AG04450 (cell line): Measurements from ENCODE around the gene CABP2. TPM values are rescaled to one million over a fixed set of nuclear protein-coding genes. Genes with fewer than 3 reads are reported as not detected.

ENCODE experiments used
- CTCF ChIA-PET: fragments of 300-600, 350-600 bp; formaldehyde crosslinking; extraction: SDS; loops from one replicate; lab custom pipeline; 2022; ENCODE audit warnings: antibody characterized with exemption, inconsistent platforms; lab: Charles Lee
- POLR2A ChIA-PET: fragments of 350-600 bp; formaldehyde crosslinking; extraction: SDS; loops from one replicate; lab custom pipeline; 2021; ENCODE audit warnings: antibody characterized with exemption, inconsistent platforms; lab: Yijun Ruan, JAX
- DNase-seq: peaks from one replicate; pipeline ENCODE4 v3.0.0-alpha.2; 2011; ENCODE audit warnings: low read depth, low spot score
- H3K27ac ChIP-seq: one replicate; pipeline ENCODE4 v1.5.1; 2012; ENCODE audit warnings: low read depth, low read length, control low read depth
- H3K27me3 ChIP-seq: one replicate; pipeline ENCODE4 v1.6.0; 2012; ENCODE audit warnings: low read length; ENCODE audit not compliant: control insufficient read depth, insufficient read depth
- H3K4me3 ChIP-seq: 2 replicates; pipeline ENCODE4 v1.5.1; 2011; ENCODE audit warnings: mild to moderate bottlenecking, low read depth, low read length, control low read depth
- H3K9me3 ChIP-seq: 2 replicates; pipeline ENCODE4 v1.5.1; 2012; ENCODE audit warnings: low read length; ENCODE audit not compliant: control insufficient read depth, insufficient read depth
- polyA minus RNA-seq: library from RNA; depleted of rRNA, polyadenylated mRNA; stranded (reverse); fragments of >200 nt; gene quantifications from 2 replicates; pipeline ENCODE4 v1.2.3, GENCODE V29; 2011; rRNA and poly(A)+ RNA removed
- polyA plus RNA-seq: library from polyadenylated mRNA; depleted of rRNA; stranded (reverse); fragments of >200 nt; gene quantifications from 2 replicates; pipeline ENCODE4 v1.2.3, GENCODE V29; 2011; rRNA removed
- TF ChIP-seq, protein P1 (sequence below): IDR thresholded peaks from 2 replicates; pipeline ENCODE4 v1.5.1; 2011; ENCODE audit warnings: low read depth, low read length, control low read depth, inconsistent platforms

Gene CABP2
- polyA plus RNA-seq (not detected in 2 replicates), polyA minus RNA-seq (not detected in 2 replicates)

DNA sequence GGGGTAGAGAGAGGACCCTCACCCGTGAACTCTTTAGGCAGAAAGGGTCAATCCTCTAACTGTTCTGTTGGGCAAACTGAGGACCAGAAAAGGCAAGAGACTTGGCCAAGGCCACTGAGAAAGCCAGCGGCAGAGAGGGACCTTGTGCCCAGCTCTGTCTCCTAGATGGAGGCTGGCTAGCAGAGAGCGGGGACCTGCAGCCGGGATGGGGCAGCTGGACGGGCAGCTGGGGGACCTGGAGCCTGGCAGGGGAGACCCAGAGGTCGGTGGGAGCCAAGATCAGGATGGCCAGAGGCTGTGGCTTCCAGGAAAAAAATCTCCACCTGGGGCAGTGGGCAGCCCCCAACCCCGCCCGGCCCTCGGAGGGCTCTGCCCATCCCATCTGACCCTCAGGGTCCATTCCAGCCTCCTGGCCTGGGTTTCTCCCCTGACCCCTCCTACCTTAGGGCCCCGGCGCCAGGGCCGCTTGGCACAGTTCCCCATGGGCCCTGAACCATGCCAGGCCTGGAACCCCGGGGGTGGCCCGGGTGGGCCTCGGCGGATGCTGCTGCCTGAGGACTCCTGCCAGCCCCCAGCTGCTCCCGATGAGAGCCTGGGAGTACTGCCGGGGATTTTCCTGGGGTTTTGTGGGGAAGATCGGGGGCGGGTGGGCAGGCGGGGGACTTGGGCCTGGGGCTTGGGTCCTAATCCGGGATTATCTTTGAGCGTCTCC lies at the start of gene CABP2:
CABP2 (minus strand) TSS at position 603 of the 712 bp plus-strand sequence; CDS start at position 483, 120 bp downstream.
- CTCF ChIA-PET, result no interaction called here
- no peak within 1 kb of the TSS for H3K4me3 ChIP-seq
- TF ChIP-seq, protein P1, sequence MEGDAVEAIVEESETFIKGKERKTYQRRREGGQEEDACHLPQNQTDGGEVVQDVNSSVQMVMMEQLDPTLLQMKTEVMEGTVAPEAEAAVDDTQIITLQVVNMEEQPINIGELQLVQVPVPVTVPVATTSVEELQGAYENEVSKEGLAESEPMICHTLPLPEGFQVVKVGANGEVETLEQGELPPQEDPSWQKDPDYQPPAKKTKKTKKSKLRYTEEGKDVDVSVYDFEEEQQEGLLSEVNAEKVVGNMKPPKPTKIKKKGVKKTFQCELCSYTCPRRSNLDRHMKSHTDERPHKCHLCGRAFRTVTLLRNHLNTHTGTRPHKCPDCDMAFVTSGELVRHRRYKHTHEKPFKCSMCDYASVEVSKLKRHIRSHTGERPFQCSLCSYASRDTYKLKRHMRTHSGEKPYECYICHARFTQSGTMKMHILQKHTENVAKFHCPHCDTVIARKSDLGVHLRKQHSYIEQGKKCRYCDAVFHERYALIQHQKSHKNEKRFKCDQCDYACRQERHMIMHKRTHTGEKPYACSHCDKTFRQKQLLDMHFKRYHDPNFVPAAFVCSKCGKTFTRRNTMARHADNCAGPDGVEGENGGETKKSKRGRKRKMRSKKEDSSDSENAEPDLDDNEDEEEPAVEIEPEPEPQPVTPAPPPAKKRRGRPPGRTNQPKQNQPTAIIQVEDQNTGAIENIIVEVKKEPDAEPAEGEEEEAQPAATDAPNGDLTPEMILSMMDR, result no peak
- POLR2A ChIA-PET, result no interaction called here
- no peaks in the 10 kb centered on the region; the same call in 1 of the 2 replicates for H3K9me3 ChIP-seq
- H3K27ac ChIP-seq, result no peak within 1 kb of the TSS
- H3K27me3 ChIP-seq, result peaks cover 23% of the 10 kb centered on the region
- no peak for DNase-seq

DNA sequence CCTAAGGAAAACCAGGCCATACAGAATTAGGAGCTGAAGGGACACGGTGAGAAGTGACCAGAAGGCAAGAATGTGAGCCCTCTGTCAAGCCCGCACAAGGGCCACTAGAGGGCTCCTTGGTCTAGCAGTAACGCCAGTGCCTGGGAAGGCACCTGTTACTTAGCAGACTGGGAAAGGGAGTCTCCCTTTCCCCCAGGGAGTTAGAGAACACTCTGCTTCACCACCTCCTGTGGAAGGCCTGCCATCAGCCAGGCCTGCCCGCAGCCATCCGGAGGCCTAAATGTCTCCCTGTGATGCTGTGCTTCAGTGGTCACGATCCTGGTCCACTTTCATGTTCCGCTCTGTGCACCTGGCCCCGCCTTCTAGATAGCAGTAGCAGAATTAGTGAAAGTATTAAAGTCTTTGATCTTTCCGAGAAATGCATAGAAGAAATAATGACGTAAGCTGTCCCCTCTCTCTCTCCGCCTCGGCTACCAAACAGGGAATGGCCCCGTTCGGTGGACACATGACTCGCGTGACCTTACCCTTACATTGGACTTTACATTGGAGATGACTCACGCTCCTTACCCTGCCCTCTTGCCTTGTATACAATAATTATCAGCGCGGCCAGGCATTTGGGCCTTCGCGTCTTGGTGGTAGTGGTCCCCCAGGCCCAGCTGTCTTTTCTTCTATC lies 49.6 kb upstream of the CABP2 start:
- ChIA-PET POLR2A (no interaction called here), CTCF (interaction anchor here (1.2 to 1.6 kb wide), 2 partner anchors 10 to 12 kb away, joined by 3 to 7 read pairs; no protein-coding TSS in a partner anchor)
- H3K9me3 ChIP-seq, result peaks cover 8% of the 10 kb centered on the region
- TF ChIP-seq, protein P1, result peak; percentile 76
- H3K27me3 ChIP-seq, result peaks cover 22% of the 10 kb centered on the region
- no peak overlapping the region for H3K27ac ChIP-seq
- DNase-seq, result no peak
- H3K4me3 ChIP-seq, result no peak overlapping the region

DNA sequence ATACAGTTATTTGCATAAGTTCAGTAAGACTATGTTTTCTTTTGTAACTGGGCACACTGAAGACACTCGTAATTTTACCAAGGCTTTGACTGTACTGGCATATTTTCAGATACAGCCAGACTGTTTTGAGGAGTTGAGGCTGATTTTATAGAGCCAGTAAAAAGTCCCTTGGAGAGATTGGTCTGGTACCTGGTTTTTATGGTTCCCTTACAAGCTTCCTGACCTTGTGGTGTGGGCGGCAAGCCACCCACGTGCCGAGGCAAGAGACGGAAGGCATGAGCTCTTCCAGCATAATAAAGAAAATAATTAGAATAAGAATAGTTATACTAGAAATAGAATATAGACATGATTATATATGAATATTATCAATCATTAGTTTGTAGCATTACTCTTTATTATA lies 49.1 kb upstream of the CABP2 start:
- Histone ChIP-seq H3K9me3 (peaks cover 8% of the 10 kb centered on the region), H3K4me3 (no peak overlapping the region), H3K27me3 (peaks cover 17% of the 10 kb centered on the region), H3K27ac (no peak overlapping the region)
- TF ChIP-seq, protein P1, result no peak
- POLR2A ChIA-PET, result no interaction called here
- DNase-seq, result no peak
- CTCF ChIA-PET, result interaction anchor here (0.7 to 1.6 kb wide), 3 partner anchors 9 to 27 kb away, joined by 3 to 7 read pairs (median 3); no protein-coding TSS in a partner anchor

DNA sequence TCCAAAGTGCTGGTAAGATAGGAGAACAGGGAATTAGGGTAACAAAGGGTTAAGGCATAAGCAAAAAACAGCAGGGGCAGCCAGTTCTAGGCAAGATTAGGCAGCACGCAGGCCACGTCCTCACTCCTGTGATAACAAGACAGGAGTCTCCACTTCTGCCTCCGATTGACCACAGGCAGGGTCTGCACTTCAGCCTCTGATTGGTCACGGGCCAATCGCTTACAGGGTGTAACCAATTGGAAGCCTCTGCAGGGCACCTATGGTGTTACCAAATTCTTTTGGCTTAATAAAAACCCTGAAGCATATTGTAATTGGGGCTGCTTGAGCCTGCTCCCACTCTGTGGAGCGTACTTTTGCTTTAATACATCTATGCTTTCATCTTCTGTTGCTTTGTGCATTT lies 48.2 kb upstream of the CABP2 start:
- ChIA-PET CTCF (interaction anchor here (1.2 to 1.6 kb wide), 2 partner anchors 8 to 11 kb away, joined by 3 to 7 read pairs; no protein-coding TSS in a partner anchor), POLR2A (no interaction called here)
- TF ChIP-seq, protein P1, result no peak
- no peak for DNase-seq
- Histone ChIP-seq H3K4me3 (no peak overlapping the region), H3K27ac (no peak overlapping the region), H3K9me3 (peaks cover 8% of the 10 kb centered on the region), H3K27me3 (peaks cover 11% of the 10 kb centered on the region)
